ENCODE measurements around the gene FMNL1.
"Not testable (repeated sequence)": the region's sequence is repeated elsewhere in the genome, so short reads cannot be mapped to it uniquely, and the experiment has no call there.

The FMNL1 gene

GRCh38 chr17:45242029-45242414 lies 20.3 kb downstream of the FMNL1 start:
- H3K9ac ChIP-seq (ENCODE audit: low read length), result no peak overlapping the region
- H3K4me1 ChIP-seq (ENCODE audit: insufficient read depth, low read length), result peaks cover 13% of the 10 kb centered on the region
- peaks cover 6% of the 10 kb centered on the region for H3K36me3 ChIP-seq (ENCODE audit: insufficient read depth, low read length)
- no peaks in the 10 kb centered on the region for H3K9me3 ChIP-seq (ENCODE audit: low read length)
- H3K27me3 ChIP-seq (ENCODE audit: control insufficient read depth in 1 of 2, insufficient read depth in 2 of 2, low read length in 2 of 2), result peaks cover 6 to 37% of the 10 kb centered on the region in 2 donors
- no peak overlapping the region for H3K27ac ChIP-seq (ENCODE audit: low read depth, low read length)
- H3K4me3 ChIP-seq (ENCODE audit: low read depth in 1 of 2, low read length in 2 of 2), result no peak overlapping the region

- H3K36me3 ChIP-seq (ENCODE audit: insufficient read depth, low read length), result peaks cover 6% of the 10 kb centered on the region
- H3K4me3 ChIP-seq (ENCODE audit: low read depth in 1 of 2, low read length in 2 of 2), result no peak overlapping the region
- no peaks in the 10 kb centered on the region for H3K9me3 ChIP-seq (ENCODE audit: low read length)
- H3K4me1 ChIP-seq (ENCODE audit: insufficient read depth, low read length), result peaks cover 13% of the 10 kb centered on the region
- peaks cover 6 to 28% of the 10 kb centered on the region in 2 donors for H3K27me3 ChIP-seq (ENCODE audit: control insufficient read depth in 1 of 2, insufficient read depth in 2 of 2, low read length in 2 of 2)
- no peak overlapping the region for H3K9ac ChIP-seq (ENCODE audit: low read length)
- H3K27ac ChIP-seq (ENCODE audit: low read depth, low read length), result no peak overlapping the region
Measured at GRCh38 chr17:45243750-45244149, 22.1 kb downstream of the FMNL1 start.

GRCh38 chr17:45244725-45245656 lies 23.3 kb downstream of the FMNL1 start:
- Histone ChIP-seq H3K27ac (ENCODE audit: low read depth, low read length) (no peak overlapping the region), H3K9ac (ENCODE audit: low read length) (no peak overlapping the region), H3K27me3 (ENCODE audit: control insufficient read depth in 1 of 2, insufficient read depth in 2 of 2, low read length in 2 of 2) (peaks cover 6 to 16% of the 10 kb centered on the region in 2 donors), H3K4me3 (ENCODE audit: low read depth in 1 of 2, low read length in 2 of 2) (no peak overlapping the region), H3K36me3 (ENCODE audit: insufficient read depth, low read length) (peaks cover 6% of the 10 kb centered on the region), H3K4me1 (ENCODE audit: insufficient read depth, low read length) (peaks cover 13% of the 10 kb centered on the region), H3K9me3 (ENCODE audit: low read length) (no peaks in the 10 kb centered on the region)

- Histone ChIP-seq H3K9ac (ENCODE audit: low read length) (no peak overlapping the region), H3K9me3 (ENCODE audit: low read length) (no peaks in the 10 kb centered on the region), H3K4me1 (ENCODE audit: insufficient read depth, low read length) (peaks cover 9% of the 10 kb centered on the region), H3K36me3 (ENCODE audit: insufficient read depth, low read length) (peaks cover 6% of the 10 kb centered on the region), H3K27me3 (ENCODE audit: control insufficient read depth in 1 of 2, insufficient read depth in 2 of 2, low read length in 2 of 2) (peaks cover 2 to 3% of the 10 kb centered on the region in 2 donors), H3K4me3 (ENCODE audit: low read depth in 1 of 2, low read length in 2 of 2) (peak overlapping the region in 1 of 2 donors; percentile 59), H3K27ac (ENCODE audit: low read depth, low read length) (no peak overlapping the region)
Measured at GRCh38 chr17:45246338-45246737, 24.7 kb downstream of the FMNL1 start.

- peaks cover 7% of the 10 kb centered on the region for H3K4me1 ChIP-seq (ENCODE audit: insufficient read depth, low read length)
- no peaks in the 10 kb centered on the region for H3K9me3 ChIP-seq (ENCODE audit: low read length)
- peak overlapping the region; percentile 41 to 59 for H3K4me3 ChIP-seq (ENCODE audit: low read depth in 1 of 2, low read length in 2 of 2)
- H3K9ac ChIP-seq (ENCODE audit: low read length), result no peak overlapping the region
- H3K27ac ChIP-seq (ENCODE audit: low read depth, low read length), result no peak overlapping the region
- peaks cover 6% of the 10 kb centered on the region for H3K36me3 ChIP-seq (ENCODE audit: insufficient read depth, low read length)
- H3K27me3 ChIP-seq (ENCODE audit: control insufficient read depth in 1 of 2, insufficient read depth in 2 of 2, low read length in 2 of 2), result no peaks in the 10 kb centered on the region
Measured at GRCh38 chr17:45246861-45247428, 25.3 kb downstream of the FMNL1 start.

GRCh38 chr17:45247429-45248131 lies 25.9 kb downstream of the FMNL1 start:
- Histone ChIP-seq H3K4me3 (ENCODE audit: low read depth in 1 of 2, low read length in 2 of 2) (peak overlapping the region; percentile 41 to 59), H3K27me3 (ENCODE audit: control insufficient read depth in 1 of 2, insufficient read depth in 2 of 2, low read length in 2 of 2) (no peaks in the 10 kb centered on the region), H3K36me3 (ENCODE audit: insufficient read depth, low read length) (peaks cover 6% of the 10 kb centered on the region), H3K9ac (ENCODE audit: low read length) (no peak overlapping the region), H3K9me3 (ENCODE audit: low read length) (no peaks in the 10 kb centered on the region), H3K4me1 (ENCODE audit: insufficient read depth, low read length) (peaks cover 7% of the 10 kb centered on the region), H3K27ac (ENCODE audit: low read depth, low read length) (peak overlapping the region; percentile 14)

- Histone ChIP-seq H3K4me1 (ENCODE audit: insufficient read depth, low read length) (peaks cover 7% of the 10 kb centered on the region), H3K4me3 (ENCODE audit: low read depth in 1 of 2, low read length in 2 of 2) (peak overlapping the region; percentile 41 to 59), H3K9me3 (ENCODE audit: low read length) (no peaks in the 10 kb centered on the region), H3K27ac (ENCODE audit: low read depth, low read length) (no peak overlapping the region), H3K9ac (ENCODE audit: low read length) (no peak overlapping the region), H3K36me3 (ENCODE audit: insufficient read depth, low read length) (peaks cover 6% of the 10 kb centered on the region), H3K27me3 (ENCODE audit: control insufficient read depth in 1 of 2, insufficient read depth in 2 of 2, low read length in 2 of 2) (no peaks in the 10 kb centered on the region)
Measured at GRCh38 chr17:45248132-45248957, 26.7 kb downstream of the FMNL1 start.

- no peak overlapping the region for H3K27ac ChIP-seq (ENCODE audit: low read depth, low read length)
- no peaks in the 10 kb centered on the region for H3K27me3 ChIP-seq (ENCODE audit: control insufficient read depth in 1 of 2, insufficient read depth in 2 of 2, low read length in 2 of 2)
- no peaks in the 10 kb centered on the region for H3K9me3 ChIP-seq (ENCODE audit: low read length)
- H3K9ac ChIP-seq (ENCODE audit: low read length), result no peak overlapping the region
- no peak overlapping the region for H3K4me3 ChIP-seq (ENCODE audit: low read depth in 1 of 2, low read length in 2 of 2)
- H3K4me1 ChIP-seq (ENCODE audit: insufficient read depth, low read length), result peaks cover 1% of the 10 kb centered on the region
- H3K36me3 ChIP-seq (ENCODE audit: insufficient read depth, low read length), result no peaks in the 10 kb centered on the region
Measured at GRCh38 chr17:45251931-45252330, 30.2 kb downstream of the FMNL1 start.

GRCh38 chr17:45253237-45253636 lies 31.6 kb downstream of the FMNL1 start:
- not testable (repeated sequence) for H3K27me3 ChIP-seq (ENCODE audit: control insufficient read depth in 1 of 2, insufficient read depth in 2 of 2, low read length in 2 of 2); H3K9ac ChIP-seq (ENCODE audit: low read length); H3K9me3 ChIP-seq (ENCODE audit: low read length); H3K36me3 ChIP-seq (ENCODE audit: insufficient read depth, low read length); H3K4me1 ChIP-seq (ENCODE audit: insufficient read depth, low read length); H3K27ac ChIP-seq (ENCODE audit: low read depth, low read length); H3K4me3 ChIP-seq (ENCODE audit: low read depth in 1 of 2, low read length in 2 of 2)

GRCh38 chr17:45253879-45254278 lies 32.2 kb downstream of the FMNL1 start:
- no peak overlapping the region for H3K9ac ChIP-seq (ENCODE audit: low read length)
- no peak overlapping the region for H3K27ac ChIP-seq (ENCODE audit: low read depth, low read length)
- no peaks in the 10 kb centered on the region for H3K27me3 ChIP-seq (ENCODE audit: control insufficient read depth in 1 of 2, insufficient read depth in 2 of 2, low read length in 2 of 2)
- H3K4me3 ChIP-seq (ENCODE audit: low read depth in 1 of 2, low read length in 2 of 2), result no peak overlapping the region
- H3K9me3 ChIP-seq (ENCODE audit: low read length), result no peaks in the 10 kb centered on the region
- no peaks in the 10 kb centered on the region for H3K4me1 ChIP-seq (ENCODE audit: insufficient read depth, low read length)
- H3K36me3 ChIP-seq (ENCODE audit: insufficient read depth, low read length), result no peaks in the 10 kb centered on the region

- Histone ChIP-seq H3K4me3 (ENCODE audit: low read depth in 1 of 2, low read length in 2 of 2) (no peak overlapping the region), H3K27ac (ENCODE audit: low read depth, low read length) (no peak overlapping the region), H3K36me3 (ENCODE audit: insufficient read depth, low read length) (no peaks in the 10 kb centered on the region), H3K27me3 (ENCODE audit: control insufficient read depth in 1 of 2, insufficient read depth in 2 of 2, low read length in 2 of 2) (no peaks in the 10 kb centered on the region), H3K9ac (ENCODE audit: low read length) (no peak overlapping the region), H3K4me1 (ENCODE audit: insufficient read depth, low read length) (no peaks in the 10 kb centered on the region), H3K9me3 (ENCODE audit: low read length) (no peaks in the 10 kb centered on the region)
Measured at GRCh38 chr17:45255358-45255757, 33.7 kb downstream of the FMNL1 start.

Data from muscle layer of colon (tissue), 2 donors.